CD4-positive, alpha-beta T cell treated with Interleukin-2 at 100 ng/mL for 4 hours (primary cell): ENCODE data around the gene CATSPER3.

Experiments used
- DNase-seq: peaks from one replicate; pipeline ENCODE4 v3.0.0-alpha.2; 2020; ENCODE audit warnings: low spot score

The CATSPER3 gene

GRCh38 chr5:135041145-135041587 lies 73.5 kb downstream of the CATSPER3 start:
- no peak for DNase-seq

DNA sequence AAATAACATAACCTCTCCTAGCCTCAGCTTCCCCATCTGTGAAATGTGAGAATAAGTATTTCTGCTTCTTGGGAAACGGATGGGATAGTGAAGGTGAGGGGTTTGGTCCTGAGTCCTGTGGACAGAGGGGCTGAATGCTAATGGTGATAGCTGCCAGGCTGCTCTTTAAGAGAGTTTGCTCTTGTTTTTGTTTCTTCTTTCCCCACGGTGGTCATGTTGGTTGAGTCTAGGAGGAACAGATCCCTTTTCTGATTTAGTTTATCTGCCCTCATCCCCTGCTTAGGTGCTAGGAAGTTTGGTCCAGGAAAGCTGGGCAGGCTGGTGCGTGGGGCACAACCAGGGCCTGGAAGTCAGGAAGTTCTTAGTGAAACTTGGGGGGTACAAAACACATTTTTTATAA lies 74.0 kb downstream of the CATSPER3 start:
- DNase-seq, result no peak

- DNase-seq, result no peak
These were observed 74.9 kb downstream of the CATSPER3 start for GRCh38 chr5:135042595-135042994.

DNA sequence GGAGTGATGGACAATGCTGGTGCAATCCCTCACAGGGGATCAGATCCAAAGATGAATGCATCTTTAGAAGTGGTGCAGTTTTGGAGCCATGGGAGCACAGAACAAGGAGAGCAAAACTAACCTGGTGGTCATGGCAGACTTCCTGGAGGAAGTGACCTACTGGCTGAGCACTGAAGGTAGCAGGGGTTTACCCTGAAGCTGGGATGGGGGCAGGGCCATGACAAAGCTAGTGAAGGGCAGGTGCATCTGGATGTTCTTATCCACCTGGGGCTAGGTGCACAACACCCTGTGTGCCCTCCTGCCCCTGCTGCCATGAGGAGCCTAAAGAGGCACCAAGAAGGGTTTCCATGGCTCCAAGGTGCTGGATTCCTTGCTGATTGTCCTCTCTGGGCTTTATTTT lies 77.8 kb downstream of the CATSPER3 start:
- no peak for DNase-seq

GRCh38 chr5:135046661-135047346 lies 79.1 kb downstream of the CATSPER3 start:
- no peak for DNase-seq

GRCh38 chr5:135047347-135047695 lies 79.6 kb downstream of the CATSPER3 start:
- no peak for DNase-seq

- no peak for DNase-seq
These were observed 80.6 kb downstream of the CATSPER3 start for GRCh38 chr5:135048286-135048685.

GRCh38 chr5:135048930-135049329 lies 81.2 kb downstream of the CATSPER3 start:
- no peak for DNase-seq

- DNase-seq, result no peak
These were observed 82.6 kb downstream of the CATSPER3 start for GRCh38 chr5:135050244-135050767.

- no peak for DNase-seq
These were observed 83.7 kb downstream of the CATSPER3 start for GRCh38 chr5:135051399-135051798.

DNA sequence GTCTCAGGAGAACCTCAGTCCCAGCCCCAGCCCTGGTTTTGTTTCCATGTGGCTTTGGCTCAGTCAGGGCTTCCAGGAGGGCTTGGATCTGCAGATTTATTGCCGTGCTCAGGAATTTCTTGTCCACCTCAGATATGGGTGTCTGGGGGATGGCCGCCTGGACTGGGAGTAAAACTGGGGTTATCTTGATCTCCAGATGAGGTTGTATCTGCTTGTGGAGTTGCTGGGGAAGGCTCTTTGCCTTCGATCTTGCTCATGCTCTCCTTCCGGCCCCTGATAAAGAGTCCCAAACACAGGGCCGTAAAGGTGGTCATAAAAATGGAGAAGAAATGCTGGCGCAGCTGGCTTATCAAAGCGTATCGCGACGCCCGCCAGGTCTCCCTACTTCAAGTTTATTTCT lies 84.2 kb downstream of the CATSPER3 start:
- no peak for DNase-seq

GRCh38 chr5:135052511-135053145 lies 84.9 kb downstream of the CATSPER3 start:
- DNase-seq, result no peak

DNA sequence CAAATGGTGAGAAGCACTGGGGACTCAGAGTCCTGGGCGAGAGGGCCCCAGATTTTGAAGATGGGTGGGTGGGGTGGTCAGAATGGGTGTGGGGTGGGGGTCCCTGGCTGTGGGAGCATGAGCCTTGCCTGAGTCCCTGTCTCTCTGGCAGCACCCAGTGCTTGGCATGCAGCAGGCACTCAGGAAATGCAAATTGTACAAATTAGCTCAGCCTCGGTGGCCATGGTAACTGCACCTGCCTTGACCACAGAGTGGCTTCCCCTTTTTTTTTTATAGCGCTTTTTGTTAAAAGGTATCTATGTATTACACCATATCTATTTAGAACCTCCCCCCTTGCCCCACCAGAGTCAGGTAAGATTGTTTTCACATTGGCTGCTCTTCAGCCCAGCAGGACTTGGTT lies 85.6 kb downstream of the CATSPER3 start:
- DNase-seq, result no peak

DNA sequence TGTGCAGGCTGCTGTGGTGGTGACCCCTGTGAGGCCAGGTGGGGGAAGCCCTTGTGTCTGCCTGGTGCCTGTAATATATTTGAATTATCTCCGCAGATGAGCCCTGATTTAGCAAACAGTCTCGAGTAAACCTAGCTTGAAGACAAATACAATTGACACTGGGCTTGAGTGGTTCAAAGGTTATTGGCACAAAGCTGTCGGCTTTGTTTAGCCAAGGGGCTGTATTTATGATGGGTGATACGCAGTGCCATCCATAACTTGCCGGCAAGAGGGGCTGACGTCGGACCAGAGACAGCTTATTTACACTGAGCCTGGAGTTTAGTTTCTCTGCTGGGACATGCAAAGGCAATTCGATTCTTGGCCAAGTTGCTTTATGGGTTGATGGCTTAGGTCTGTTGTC lies 86.3 kb downstream of the CATSPER3 start:
- DNase-seq, result no peak

GRCh38 chr5:135054546-135054945 lies 86.8 kb downstream of the CATSPER3 start:
- no peak for DNase-seq

DNA sequence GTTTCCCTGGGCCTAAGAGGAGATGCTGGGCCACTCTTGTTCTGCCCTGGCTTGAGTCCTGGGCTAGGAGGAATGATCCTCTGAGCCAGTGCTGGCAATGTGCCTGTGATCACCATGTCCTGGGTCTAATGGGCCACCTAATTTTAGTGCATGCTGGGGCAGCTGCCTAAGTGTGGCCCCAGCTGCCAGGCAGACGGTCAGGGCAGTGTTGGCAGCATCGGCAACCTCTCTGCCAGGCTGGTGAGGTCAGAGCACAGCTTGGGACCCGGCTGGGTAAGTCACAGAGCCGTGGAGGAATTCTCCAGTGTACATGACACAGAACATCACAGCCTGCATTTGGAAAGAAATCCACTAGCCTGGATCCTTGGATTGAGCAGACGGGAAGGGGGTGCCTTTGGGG lies 87.7 kb downstream of the CATSPER3 start:
- no peak for DNase-seq

- DNase-seq, result no peak
These were observed 88.8 kb downstream of the CATSPER3 start for GRCh38 chr5:135056316-135057030.

DNA sequence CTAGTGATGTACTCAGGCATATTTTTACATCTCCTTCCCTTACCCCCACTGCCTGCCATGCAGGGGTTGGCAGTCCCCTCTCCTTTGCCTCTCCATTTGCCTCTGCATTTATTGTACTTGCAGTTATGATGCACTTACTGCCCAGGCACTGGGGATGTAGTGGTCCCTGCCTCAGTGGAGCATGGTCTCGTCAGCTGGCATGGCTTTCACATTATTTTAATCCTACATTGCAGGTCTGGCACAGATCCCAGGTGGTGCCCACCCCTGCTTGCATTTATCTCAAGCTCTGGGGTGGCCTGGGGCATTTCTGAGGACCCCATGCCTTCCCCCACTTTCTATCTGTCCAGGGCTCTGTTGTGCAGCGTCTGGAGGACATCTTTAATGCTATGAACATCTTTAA lies 89.5 kb downstream of the CATSPER3 start:
- DNase-seq, result no peak

GRCh38 chr5:135058331-135058732 lies 90.6 kb downstream of the CATSPER3 start:
- DNase-seq, result no peak

GRCh38 chr5:135059000-135059923 lies 91.6 kb downstream of the CATSPER3 start:
- no peak for DNase-seq

- DNase-seq, result no peak
These were observed 92.3 kb downstream of the CATSPER3 start for GRCh38 chr5:135060021-135060420.

GRCh38 chr5:135061001-135061400 lies 93.3 kb downstream of the CATSPER3 start:
- DNase-seq, result no peak
